Activated naive CD4-positive, alpha-beta T cell treated with anti-CD3 and anti-CD28 coated beads for 36 hours (primary cell): ENCODE results near the gene CELSR1. TPM values are rescaled to one million over a fixed set of nuclear protein-coding genes. Genes with fewer than 3 reads are reported as not detected.
A peak's percentile ranks its signal among the peaks of the same experiment; 100 is the strongest.

Source experiments
- CTCF ChIA-PET: fragments of 350-600 bp; sonication (Branson Sonifier 250); formaldehyde crosslinking; loops from one replicate; lab custom pipeline; 2021; ENCODE audit warnings: antibody characterized with exemption; lab: Charles Lee
- DNase-seq: peaks from one replicate; pipeline ENCODE4 v3.0.0-alpha.2; 2020
- H3K27ac Mint-ChIP-seq: one replicate; pipeline ENCODE4 v1.8.0; 2021; ENCODE audit warnings: mild to moderate bottlenecking, mixed read lengths
- H3K27me3 Mint-ChIP-seq: one replicate; pipeline ENCODE4 v1.8.0; 2021; ENCODE audit warnings: low read depth, mixed read lengths
- H3K36me3 Mint-ChIP-seq: one replicate; pipeline ENCODE4 v1.8.0; 2021; ENCODE audit warnings: low read depth, mixed read lengths
- H3K4me1 Mint-ChIP-seq: one replicate; pipeline ENCODE4 v1.8.0; 2021; ENCODE audit warnings: low read depth, mixed read lengths
- H3K4me3 Mint-ChIP-seq: one replicate; pipeline ENCODE4 v1.8.0; 2021; ENCODE audit warnings: mild to moderate bottlenecking, moderate library complexity, mixed read lengths
- H3K9me3 Mint-ChIP-seq: one replicate; pipeline ENCODE4 v1.8.0; 2021; ENCODE audit warnings: mixed read lengths
- intact Hi-C: fragments of 100-400 bp; cut with micrococcal nuclease; formaldehyde crosslinking; loops from one replicate; pipeline ENCODE4 v1.15.1; 2023
- total RNA-seq, 2 experiments: library from RNA; stranded (reverse); gene quantifications; one replicate each; pipeline ENCODE4 v1.2.3, GENCODE V29; 2021

The CELSR1 gene
- total RNA-seq, 2 experiments from 2014 or later = 0.17 to 0.25 TPM

DNA sequence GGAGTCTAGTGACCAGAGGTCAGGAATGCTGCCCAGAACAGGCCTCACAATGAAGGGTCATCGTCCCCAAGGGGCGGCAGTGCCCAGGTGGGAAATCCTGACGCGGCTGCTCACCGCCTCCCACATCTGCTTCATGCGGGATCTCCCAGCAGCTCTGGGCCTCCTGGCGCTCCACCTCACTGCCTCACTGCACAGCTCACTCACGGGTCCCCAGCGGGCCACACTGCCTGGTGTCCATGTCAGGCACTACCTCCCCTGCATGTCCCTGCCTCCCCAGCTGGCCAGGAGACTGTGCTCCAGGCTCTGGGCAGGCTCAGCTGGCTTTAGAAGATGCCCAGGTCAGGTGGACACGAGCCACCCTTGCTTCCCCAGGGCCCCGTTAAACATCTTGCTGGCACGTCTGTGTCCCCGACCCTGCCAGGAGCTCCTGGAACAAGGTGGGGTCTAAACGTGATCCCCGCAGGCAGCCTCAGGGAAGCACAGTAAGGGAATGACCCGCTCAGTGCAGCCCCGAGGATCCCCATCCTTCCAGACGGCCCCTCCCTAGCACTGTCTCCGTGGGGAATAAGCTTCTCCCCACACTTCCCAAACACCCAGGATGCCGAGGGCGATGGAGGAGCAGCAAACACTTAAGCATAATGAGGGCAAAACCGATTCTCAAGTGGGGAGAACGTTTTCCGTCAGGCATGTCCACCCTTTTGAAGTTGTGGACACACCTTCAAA lies 108.7 kb downstream of the CELSR1 start:
- Mint-ChIP-seq H3K27ac (no peak overlapping the region), H3K9me3 (peaks cover 9% of the 10 kb centered on the region), H3K4me1 (peaks cover 13% of the 10 kb centered on the region), H3K36me3 (no peaks in the 10 kb centered on the region), H3K27me3 (no peaks in the 10 kb centered on the region), H3K4me3 (no peak overlapping the region)
- intact Hi-C loops = no loop called here
- DNase-seq = no peak
- CTCF ChIA-PET = no interaction called here

DNA sequence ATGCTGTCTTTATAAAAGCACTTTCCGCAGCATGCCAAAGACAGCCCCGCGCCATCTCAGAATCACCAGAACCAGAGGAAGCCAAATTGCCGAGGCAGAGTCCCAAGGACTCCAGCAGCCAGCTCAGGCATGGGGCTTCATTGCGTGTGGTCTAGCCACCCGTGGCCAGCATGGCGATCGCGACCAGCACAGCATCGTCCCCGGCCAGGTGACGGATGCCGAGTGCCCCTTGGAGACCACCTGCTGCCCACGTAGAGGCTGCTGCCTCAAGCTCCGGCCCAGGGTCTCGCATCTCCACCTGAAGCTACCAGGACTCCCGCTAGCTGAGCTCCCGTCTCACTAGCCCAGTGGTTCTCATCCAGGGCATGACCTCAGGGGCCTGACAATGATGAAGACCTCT lies 109.2 kb downstream of the CELSR1 start:
- peaks cover 13% of the 10 kb centered on the region for H3K4me1 Mint-ChIP-seq
- no peaks in the 10 kb centered on the region for H3K27me3 Mint-ChIP-seq
- H3K27ac Mint-ChIP-seq = no peak overlapping the region
- DNase-seq = no peak
- no peaks in the 10 kb centered on the region for H3K36me3 Mint-ChIP-seq
- peaks cover 9% of the 10 kb centered on the region for H3K9me3 Mint-ChIP-seq
- H3K4me3 Mint-ChIP-seq = no peak overlapping the region
- intact Hi-C loops = no loop called here
- CTCF ChIA-PET = no interaction called here

DNA sequence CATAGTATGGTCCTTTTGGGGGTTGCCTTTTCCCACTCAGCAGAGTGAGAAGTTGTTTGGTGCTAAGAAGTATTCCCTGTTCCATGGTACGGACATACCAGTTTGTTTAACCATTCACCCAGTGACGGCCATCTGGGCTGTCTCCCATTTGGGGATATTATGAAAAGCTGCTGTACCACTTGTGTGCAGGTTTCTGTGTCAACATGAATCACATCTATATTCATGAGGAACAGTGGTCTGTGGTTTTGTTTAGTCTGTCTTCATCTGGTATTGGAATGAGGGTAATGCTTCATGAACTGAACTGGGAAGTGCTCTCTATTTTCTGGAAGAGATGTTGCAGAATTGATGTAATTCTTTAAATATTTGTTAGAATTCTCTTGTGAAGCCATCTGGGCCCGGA lies 112.4 kb downstream of the CELSR1 start:
- no peak for DNase-seq
- H3K36me3 Mint-ChIP-seq = no peaks in the 10 kb centered on the region
- intact Hi-C loops = no loop called here
- peaks cover 9% of the 10 kb centered on the region for H3K9me3 Mint-ChIP-seq
- peaks cover 4% of the 10 kb centered on the region for H3K4me1 Mint-ChIP-seq
- H3K4me3 Mint-ChIP-seq = no peak overlapping the region
- CTCF ChIA-PET = no interaction called here
- H3K27ac Mint-ChIP-seq = no peak overlapping the region
- no peaks in the 10 kb centered on the region for H3K27me3 Mint-ChIP-seq

DNA sequence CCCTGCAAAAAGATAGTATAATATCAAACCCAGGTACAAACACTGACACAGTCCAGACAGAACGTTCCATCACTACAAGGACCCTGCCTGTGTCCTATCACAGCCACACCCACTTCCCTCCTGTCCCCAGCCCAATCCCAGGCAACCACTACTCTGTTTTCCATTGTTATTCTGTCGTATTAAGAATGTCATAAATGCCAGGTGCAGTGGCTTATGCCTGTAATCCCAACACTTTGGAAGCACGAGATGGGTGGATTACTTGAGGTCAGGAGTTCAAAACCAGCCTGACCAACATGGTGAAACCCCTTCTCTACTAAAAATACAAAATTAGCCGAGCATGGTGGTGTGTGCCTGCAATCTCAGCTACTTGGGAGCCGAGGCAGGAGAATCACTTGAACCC lies 112.9 kb downstream of the CELSR1 start:
- Mint-ChIP-seq H3K9me3 (peaks cover 9% of the 10 kb centered on the region), H3K27ac (no peak overlapping the region), H3K27me3 (no peaks in the 10 kb centered on the region), H3K4me1 (peaks cover 4% of the 10 kb centered on the region), H3K36me3 (no peaks in the 10 kb centered on the region), H3K4me3 (no peak overlapping the region)
- CTCF ChIA-PET = no interaction called here
- no peak for DNase-seq
- intact Hi-C loops = no loop called here

DNA sequence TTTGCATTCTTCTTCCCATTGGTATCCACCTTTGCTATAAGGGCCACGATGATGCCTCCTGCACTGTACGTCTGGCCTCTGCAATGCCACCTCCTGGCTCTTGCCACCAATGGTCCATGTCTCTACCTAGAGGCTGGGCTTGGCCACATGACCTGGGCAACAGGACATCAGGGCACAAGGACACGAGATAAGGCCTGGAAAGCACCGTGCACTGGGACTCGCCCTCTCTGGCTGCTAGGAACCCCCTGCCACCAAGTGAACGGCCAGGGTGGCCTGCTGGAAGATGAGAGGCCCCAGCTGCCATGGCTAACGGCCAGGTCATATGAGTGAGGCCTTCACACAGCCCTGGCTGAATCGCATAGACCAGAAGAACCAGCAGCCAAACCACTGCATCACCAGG lies 114.5 kb downstream of the CELSR1 start:
- Mint-ChIP-seq H3K36me3 (no peaks in the 10 kb centered on the region), H3K4me1 (peaks cover 4% of the 10 kb centered on the region), H3K9me3 (peaks cover 9% of the 10 kb centered on the region), H3K27me3 (no peaks in the 10 kb centered on the region), H3K27ac (no peak overlapping the region), H3K4me3 (no peak overlapping the region)
- CTCF ChIA-PET = no interaction called here
- DNase-seq = no peak
- intact Hi-C loops = no loop called here

DNA sequence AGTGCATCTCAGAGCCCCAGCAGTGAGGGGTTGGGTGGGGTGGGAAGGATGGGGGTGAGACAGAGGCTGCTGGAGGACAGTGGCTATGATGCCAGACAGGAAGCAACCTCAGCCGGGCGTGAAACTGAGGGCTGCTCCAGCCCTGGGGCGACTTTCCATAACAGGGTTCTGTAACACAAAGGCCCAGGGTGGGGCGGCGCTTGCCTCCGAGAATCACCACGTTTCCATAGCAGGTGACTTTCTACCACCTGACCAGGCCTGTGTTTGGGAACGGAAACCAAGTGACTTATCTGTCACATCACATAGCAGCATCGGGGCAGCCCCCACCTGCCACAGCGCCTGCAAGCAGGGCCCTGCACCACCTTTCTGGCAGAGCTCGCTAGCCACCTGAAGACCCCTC lies 116.2 kb downstream of the CELSR1 start:
- no peak overlapping the region for H3K4me3 Mint-ChIP-seq
- intact Hi-C loops = no loop called here
- peak; percentile 58 for DNase-seq
- H3K4me1 Mint-ChIP-seq = peaks cover 4% of the 10 kb centered on the region
- CTCF ChIA-PET = no interaction called here
- H3K27ac Mint-ChIP-seq = no peak overlapping the region
- H3K36me3 Mint-ChIP-seq = no peaks in the 10 kb centered on the region
- peaks cover 9% of the 10 kb centered on the region for H3K9me3 Mint-ChIP-seq
- no peaks in the 10 kb centered on the region for H3K27me3 Mint-ChIP-seq

DNA sequence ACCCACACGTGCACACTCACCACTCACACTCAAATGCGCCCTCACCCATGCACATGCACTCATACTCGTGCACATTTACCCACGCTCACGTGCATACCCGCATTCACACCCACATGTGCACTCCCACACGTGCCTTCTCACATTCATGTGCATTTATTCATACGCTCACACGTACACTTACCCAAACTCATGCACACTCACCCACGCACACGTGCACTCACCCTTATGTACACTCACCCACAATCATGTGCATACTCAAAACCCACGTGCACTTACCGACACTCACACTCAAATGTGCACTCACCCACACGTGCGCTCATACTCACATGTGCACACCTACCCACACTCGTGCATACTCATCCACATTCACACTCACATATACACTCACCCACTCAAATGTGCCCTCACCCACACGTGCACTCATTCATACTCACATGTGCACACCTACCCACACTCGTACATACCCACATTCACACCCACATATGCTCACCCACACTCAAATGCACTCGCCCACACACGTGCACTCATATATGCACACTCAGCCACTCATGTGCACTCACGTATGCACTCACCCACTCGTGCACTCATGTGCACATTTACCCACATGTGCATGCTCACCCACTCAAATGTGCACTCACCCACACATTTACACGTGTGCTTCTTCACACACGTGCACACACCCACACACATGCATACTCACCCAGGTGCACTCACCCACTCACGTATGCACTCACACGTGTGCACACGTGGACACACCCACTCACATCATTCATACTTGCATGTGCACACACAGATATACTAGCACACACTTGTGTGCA lies 117.5 kb downstream of the CELSR1 start:
- Mint-ChIP-seq H3K4me1 (no peaks in the 10 kb centered on the region), H3K27ac (no peak overlapping the region), H3K27me3 (no peaks in the 10 kb centered on the region), H3K9me3 (no peaks in the 10 kb centered on the region), H3K4me3 (no peak overlapping the region), H3K36me3 (no peaks in the 10 kb centered on the region)
- CTCF ChIA-PET = interaction anchor here (1.4 kb wide), 1 partner anchor 52 kb away, joined by 5 read pairs; no protein-coding TSS in a partner anchor
- intact Hi-C loops = no loop called here
- no peak for DNase-seq

DNA sequence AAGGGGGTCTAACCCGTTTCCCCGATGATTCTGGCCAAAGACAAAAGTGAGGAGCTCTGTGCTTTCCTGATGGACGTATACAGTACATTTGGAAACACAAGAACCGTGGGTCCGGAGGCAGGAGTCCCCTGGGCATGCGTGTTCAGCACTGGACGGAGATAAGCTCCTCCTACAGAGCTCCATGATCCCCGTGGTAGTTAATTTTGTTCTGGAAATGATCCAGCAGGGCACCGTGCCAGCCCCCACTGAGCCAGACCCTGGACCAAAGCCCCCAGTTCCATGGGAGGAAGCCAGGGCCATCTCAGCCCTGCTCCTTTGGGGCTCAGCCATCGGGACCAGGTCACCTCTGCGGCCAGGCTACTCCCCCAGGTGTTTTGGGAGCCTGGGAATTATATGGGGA lies 118.6 kb downstream of the CELSR1 start:
- Mint-ChIP-seq H3K27me3 (no peaks in the 10 kb centered on the region), H3K9me3 (no peaks in the 10 kb centered on the region), H3K36me3 (no peaks in the 10 kb centered on the region), H3K4me1 (no peaks in the 10 kb centered on the region), H3K4me3 (no peak overlapping the region), H3K27ac (no peak overlapping the region)
- intact Hi-C loops = no loop called here
- CTCF ChIA-PET = interaction anchor here (1.4 kb wide), 1 partner anchor 51 kb away, joined by 5 read pairs; no protein-coding TSS in a partner anchor
- DNase-seq = no peak

DNA sequence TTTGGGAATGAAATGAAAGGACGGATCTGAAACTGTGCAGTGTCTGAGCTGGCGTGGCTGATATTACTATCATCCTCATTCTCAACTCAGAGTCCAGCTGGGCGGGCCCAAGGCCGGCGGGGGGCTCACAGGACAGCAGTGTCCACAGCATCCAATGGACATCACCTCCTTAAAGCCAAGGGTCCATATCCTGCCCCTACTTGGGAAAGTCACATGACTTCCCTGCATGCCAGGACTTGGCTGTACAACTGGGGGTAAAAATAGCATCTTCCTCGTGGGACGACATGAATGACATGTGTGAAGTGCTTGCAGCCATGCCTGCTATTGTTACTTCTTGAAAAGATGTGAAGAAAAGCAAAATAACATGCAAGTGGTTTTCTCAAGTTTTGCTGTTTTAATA lies 119.7 kb downstream of the CELSR1 start:
- DNase-seq = no peak
- intact Hi-C loops = no loop called here
- no peaks in the 10 kb centered on the region for H3K4me1 Mint-ChIP-seq
- no peak overlapping the region for H3K27ac Mint-ChIP-seq
- no peaks in the 10 kb centered on the region for H3K36me3 Mint-ChIP-seq
- no peaks in the 10 kb centered on the region for H3K27me3 Mint-ChIP-seq
- CTCF ChIA-PET = no interaction called here
- H3K9me3 Mint-ChIP-seq = no peaks in the 10 kb centered on the region
- no peak overlapping the region for H3K4me3 Mint-ChIP-seq

DNA sequence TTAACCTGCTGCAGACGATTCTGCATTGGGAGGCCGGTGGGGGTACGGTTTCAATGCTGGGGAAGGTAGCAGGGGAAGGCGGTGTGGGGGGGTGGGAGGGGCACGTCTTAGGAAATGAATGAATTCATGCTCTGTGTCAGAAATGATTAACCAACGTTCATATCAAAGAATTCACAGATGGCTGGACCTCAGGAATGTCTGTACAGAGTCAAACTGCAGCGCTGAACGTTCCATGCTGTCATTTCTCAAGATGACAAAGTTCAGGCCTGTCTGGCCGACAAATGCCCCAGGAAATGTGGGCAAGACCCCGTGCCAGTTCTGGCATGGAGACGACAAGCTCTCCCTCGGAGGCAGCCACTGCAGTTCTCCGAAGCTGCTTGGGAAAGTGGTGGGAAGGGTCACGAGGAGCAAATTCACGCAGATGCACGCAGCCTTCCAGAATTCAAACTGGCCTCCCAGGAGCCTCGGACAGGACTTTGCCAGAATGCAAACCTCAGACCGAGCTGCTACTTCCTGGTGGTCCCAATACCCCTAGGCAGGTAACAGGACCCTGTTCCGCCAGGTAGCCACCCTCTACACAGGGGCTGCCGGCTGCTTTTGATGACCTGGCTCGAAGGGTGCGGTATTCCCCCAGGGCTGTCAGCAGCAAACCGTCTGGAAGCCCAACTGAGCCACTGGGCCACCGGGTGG lies 120.4 kb downstream of the CELSR1 start:
- H3K4me3 Mint-ChIP-seq = no peak overlapping the region
- CTCF ChIA-PET = no interaction called here
- no peaks in the 10 kb centered on the region for H3K36me3 Mint-ChIP-seq
- intact Hi-C loops = no loop called here
- no peaks in the 10 kb centered on the region for H3K27me3 Mint-ChIP-seq
- H3K27ac Mint-ChIP-seq = no peak overlapping the region
- no peaks in the 10 kb centered on the region for H3K4me1 Mint-ChIP-seq
- no peaks in the 10 kb centered on the region for H3K9me3 Mint-ChIP-seq
- no peak for DNase-seq

DNA sequence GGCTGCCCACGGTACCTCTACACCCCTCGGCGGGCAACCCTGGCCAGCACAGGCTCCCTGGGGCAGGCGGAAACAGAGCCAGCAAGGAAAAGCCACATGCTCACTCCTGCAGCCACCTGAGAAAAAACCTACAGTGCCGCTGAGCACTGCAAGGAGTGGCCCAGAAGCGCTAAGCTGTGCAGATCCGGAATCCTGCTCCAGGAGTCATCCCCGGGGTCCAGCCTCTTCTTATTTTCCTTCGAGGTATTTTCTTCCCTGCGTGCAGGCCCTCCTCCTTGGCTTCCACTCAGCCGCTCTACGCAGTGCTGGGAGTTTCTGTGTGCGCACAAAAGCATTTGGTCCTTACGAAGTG lies 120.9 kb downstream of the CELSR1 start:
- Mint-ChIP-seq H3K27me3 (no peaks in the 10 kb centered on the region), H3K4me3 (no peak overlapping the region), H3K4me1 (no peaks in the 10 kb centered on the region), H3K36me3 (no peaks in the 10 kb centered on the region), H3K27ac (no peak overlapping the region), H3K9me3 (no peaks in the 10 kb centered on the region)
- intact Hi-C loops = no loop called here
- DNase-seq = no peak
- CTCF ChIA-PET = no interaction called here

DNA sequence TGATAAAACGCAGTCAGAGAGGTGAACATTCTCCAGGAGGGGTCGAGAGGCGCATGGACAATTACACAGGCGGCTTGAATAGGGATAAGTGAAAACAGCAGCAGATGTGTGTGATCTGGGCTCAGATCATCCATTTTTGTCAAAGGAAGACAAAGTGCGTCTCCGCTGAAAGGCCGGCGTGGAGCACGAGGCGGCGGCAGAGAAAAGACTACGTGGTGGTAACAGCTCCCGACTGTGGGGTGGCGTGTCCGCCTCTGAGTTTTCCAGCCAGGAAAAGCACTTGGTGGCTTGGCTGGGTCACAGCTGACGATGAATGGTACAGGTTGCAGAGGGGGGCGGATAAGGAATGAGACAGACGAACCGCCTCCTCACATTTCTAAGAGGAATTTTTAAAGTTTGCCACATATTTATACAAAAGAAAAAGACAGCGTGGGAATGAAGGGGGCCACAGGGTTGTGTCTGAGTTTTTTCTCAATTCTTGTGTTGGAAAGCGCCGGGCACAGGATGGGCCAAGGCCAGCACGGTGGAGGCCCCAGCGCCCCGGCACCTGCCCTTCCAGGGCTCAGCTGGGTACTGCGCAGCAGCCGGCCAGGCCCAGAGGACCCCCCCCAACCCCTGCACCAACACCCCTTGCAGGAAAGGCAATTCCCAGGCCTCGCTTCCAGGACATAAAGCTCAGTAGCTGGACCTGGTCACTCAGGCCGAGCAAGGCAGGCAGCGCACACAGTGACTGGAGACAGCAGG lies 121.5 kb downstream of the CELSR1 start:
- H3K27me3 Mint-ChIP-seq = no peaks in the 10 kb centered on the region
- no peaks in the 10 kb centered on the region for H3K36me3 Mint-ChIP-seq
- no peak for DNase-seq
- no peaks in the 10 kb centered on the region for H3K4me1 Mint-ChIP-seq
- H3K27ac Mint-ChIP-seq = no peak overlapping the region
- H3K9me3 Mint-ChIP-seq = no peaks in the 10 kb centered on the region
- CTCF ChIA-PET = no interaction called here
- intact Hi-C loops = no loop called here
- no peak overlapping the region for H3K4me3 Mint-ChIP-seq
